HG03064 (cell line): ENCODE measurements around the gene EVC2.
"Not testable (repeated sequence)": the region's sequence is repeated elsewhere in the genome, so short reads cannot be mapped to it uniquely, and the experiment has no call there.

Experiments
- ATAC-seq: cut with Tn5 transposase; IDR thresholded peaks from one replicate; pipeline ENCODE4 v1.9.1; 2021; ENCODE audit warnings: low read depth; ENCODE audit not compliant: unreplicated experiment

EVC2 gene

DNA sequence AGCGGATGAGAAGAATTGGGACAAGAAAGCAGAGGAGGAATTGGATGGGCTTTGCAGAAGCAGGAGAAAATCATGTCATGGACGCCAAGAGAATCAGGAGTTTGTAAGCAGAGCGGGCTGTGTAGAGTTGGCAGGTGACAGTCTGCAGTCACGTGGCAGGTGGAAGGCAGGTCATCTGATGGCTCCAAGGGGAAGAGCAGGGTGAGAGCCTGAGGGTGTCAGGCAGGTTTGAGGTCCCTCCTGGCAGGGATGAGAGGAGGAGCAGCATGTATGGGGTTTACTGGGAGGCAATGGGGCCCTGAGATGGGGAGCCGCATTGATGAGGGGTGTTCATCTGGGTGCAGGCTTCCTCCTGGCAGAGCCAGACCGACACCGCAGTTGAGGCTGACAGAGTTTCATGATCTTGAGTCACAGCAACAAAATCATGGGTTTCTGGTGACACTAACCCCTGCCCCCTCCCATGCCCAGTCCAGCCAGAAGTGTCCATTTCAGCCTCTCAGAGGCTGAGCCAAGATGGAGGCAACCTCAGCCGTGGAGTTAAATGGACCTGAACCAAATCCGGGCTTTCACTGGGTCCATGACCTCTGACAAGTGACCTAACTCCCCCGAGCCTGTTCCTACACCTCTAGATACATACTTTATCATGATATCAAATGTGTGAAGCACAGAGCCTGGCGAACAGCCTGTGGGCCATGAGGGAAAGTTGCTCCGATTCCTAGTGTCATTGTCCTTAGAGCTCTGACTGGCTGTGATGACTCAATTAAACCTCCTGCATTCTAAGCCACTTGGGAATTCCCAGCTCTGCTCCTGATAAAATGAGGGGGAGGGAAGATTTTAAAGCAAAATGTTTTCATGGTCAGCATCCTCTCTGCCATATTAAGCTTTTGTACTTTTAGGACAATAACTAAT, 38.7 kb upstream of the EVC2 start:
- ATAC-seq = no peak

DNA sequence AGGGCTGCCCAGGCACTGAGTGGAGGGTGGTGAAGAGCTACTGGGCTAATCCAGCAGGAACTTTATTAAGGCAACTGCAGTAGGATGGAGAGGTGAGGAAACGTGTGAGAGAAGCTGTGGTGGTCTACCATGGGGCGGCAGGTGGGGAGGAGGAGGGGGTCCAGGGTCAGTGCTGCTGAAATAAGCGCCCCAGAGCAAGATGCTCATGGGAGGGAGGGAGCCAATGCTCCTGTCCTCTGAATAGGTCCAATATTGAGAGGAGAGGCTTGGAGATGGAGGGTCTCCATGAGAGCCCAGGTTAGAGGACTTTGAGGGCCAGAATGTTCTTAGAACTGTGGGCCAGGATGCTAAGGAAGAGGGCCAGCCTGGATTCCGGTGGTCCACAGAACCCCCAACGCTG, 37.9 kb upstream of the EVC2 start:
- no peak for ATAC-seq

DNA sequence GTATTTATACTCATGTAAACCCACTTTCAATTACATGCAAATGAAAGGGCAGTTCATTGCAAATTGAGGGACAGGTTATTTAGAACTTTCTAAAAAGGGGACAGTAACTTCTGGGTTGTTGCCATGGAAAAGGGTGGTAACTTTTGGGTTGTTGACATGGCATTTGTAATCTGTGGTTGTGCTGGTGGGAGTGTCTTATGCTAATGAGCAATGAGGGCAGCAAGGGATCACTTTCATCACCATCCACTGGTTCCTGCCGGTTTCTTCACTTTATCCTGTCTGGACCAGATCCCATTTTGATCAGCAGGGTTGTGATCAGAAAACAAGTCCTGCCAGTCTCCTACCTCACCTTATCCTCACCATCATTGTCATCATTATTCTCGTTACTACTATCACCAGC, 34.6 kb upstream of the EVC2 start:
- ATAC-seq = no peak

DNA sequence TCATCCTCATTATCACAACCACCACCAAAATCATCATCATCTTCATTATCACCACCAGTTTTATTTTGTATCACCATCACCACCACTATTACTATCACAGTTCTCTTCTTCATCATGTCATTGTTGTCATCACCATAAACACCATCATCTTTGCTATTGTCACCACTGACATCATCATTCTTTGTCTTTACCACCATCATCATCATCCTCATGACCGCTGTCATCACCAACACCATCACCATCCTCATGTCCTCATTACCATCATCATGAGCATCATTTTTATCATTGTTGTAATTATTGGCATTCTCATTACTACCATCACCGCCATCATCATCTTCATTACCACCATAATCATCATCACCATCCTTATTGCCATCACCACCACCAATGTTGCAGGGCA, 34.0 kb upstream of the EVC2 start:
- ATAC-seq = no peak

DNA sequence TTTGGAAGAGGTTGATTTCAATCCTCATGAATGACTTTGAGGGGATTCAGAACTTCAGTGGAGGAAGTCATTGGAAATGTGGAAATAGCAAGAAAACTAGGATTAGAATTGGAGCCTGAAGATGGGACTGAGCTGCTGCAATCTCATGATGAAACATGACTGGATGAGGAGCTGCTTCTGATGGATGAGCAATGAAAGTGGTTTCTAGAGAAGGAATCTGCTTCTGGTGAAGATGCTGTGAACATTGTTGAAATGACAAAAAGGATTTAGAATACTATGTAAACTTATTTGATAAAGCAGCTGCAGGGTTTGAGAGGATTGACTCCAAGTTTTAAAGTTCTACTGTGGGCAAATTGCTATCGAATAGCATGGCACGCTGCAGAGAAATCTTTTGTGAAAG, 29.7 kb upstream of the EVC2 start:
- ATAC-seq = no peak

DNA sequence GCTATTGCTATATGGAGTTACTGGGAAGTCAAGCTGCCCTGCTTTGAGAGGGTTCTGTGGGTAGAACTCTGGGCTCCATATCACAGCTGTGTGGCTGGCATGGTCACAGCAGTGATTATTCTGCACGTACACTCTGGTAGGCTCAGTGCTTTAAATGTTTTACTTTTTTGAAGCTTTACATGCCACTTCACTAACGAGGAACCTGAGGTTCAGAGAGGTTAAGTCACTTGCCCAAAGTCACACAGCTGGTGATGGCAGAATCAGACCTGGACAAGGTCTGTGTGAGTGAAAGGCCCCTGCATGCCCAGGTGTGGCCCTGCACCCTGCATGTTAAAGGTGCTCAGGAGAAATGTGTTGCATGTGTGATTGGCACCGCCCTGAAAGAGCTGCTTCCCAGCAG, 27.1 kb upstream of the EVC2 start:
- ATAC-seq = no peak

DNA sequence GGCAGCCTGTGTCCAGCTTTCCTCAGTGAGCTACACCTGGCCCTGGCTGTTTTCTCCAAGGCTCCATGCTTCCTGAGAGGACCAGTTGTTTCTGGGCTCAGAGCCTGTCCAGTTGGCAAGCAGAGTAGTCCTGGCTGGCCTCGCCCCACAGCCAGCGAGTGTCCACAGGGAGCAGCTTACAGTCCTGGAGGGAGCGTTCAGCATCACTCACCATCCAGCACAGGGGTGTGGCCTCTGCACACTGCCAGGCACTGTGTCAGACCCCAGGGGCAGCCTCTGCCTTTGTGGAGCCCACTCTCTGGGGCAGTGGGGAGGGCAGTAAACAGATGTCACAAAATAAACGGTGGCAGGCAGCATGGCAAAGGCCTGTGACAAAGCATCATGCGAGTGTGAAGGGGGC, 26.5 kb upstream of the EVC2 start:
- ATAC-seq = no peak

DNA sequence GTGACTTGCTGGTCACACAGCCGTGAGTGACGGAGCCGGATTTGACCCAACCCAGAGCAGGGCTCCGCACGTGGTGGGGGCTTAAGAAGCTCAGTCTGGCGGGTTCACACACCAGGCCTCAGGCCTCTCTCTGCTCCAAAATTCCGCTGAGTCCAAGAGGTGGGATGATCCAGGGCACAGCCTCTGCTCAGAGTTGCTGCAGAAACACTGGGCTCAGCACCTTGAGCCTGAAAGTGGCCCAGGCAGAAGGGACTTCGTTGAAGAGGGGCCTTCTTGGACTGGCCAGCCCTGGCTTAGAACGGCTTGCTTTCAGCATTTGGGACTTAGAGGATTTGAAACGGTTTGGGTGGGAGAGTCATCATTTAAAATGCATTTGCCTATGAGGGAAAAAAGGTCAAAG, 23.8 kb upstream of the EVC2 start:
- no peak for ATAC-seq

DNA sequence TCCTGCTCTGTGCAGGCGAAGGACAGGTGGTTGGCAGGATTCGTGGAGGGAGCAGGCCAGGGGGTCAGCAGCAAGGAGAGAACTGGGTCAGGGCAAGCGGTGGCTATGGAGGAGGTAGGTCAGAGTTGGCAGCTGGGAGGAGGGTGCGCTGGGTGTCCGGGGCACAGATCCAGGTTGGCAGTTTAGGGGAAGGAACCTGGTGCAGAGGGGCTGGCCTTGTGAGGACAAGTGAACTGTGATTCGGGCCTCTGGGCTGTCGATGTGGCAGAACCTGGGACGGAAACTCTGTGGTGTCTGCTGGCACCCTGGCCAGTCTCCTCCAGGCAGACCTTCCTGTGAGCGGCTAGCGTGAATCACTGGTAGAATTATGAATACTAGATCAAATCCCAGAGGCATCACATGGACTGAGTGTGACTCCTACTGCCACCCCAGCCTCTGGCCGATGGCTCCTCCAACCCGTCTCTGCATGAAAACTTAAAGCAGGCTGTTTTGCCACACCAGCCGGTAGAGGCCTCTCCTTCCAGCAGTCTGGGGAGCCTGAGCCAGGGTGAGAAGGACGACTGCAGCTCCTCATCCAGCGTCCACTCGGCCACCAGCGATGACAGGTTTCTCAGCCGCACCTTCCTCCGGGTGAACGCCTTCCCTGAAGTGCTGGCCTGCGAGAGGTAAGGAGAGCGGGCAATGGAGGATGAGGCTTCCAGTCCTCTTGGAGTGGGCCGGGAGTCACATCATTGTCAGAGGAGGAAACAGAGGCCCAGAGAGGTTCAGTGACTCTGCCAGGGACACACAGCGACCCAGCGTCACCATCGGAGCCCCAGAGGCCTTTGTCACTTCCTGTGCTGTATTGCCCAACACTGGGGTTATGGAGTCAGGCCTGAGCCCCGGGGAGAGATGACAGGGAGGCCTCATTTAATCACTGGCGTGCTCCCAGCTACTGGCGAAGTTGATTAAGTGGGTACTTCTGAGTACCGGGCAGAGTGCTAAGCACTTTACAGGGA, 22.9 kb upstream of the EVC2 start:
- no peak for ATAC-seq

DNA sequence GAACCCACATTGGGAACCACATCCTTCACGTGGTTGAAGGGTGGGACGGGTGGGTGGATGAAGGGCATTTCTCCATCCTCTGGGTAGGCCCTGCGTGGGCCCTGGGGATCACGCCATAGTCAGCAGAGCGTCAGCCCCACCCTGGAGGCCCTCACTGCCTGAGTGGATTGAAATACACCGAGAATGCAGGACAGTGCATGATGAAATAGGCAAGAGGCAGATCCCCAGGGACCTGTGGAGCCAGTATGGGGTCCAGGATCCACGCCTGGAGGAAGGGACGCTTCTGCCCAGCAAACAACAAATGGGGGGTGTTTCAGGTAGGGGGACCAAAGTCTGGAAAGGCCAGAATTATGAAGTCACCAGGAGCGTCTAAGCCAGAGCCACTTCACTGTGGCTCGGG, 22.1 kb upstream of the EVC2 start:
- ATAC-seq = no peak

DNA sequence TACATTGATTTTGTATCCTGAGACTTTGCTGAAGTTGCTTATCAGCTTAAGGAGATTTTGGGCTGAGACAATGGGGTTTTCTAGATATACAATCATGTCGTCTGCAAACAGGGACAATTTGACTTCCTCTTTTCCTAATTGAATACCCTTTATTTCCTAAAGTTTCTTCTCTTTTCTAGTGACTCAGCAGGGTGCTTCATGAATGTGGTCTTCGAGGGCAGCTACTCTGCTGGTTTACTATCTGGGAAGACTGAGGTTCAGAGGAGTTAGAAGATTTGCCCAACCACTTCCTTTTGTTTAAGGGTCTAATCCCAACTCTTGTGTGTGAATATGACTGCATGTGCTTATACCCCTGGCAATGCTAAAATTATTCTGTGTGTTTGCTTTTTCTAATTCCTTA, 20.1 kb upstream of the EVC2 start:
- not testable (repeated sequence) for ATAC-seq

DNA sequence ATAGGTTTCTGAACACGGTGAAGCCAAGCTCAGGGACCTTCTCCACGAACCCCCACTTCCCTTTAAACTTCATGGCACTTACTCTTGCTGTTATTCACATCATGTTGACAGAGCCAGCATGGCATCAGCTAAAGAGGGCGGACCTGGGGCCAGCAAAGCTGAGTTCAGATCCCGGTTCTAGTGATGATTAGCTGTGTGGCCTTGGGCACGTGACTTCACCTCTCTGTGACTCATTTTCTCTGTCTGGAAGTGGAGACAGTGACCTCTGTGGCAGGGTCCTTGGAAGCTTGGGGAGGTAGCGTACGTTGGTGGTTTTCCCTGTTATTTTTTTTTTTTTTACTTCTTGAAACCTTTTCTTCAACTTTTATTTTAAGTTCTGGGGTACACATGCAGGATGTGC, 16.0 kb upstream of the EVC2 start:
- ATAC-seq = no peak

DNA sequence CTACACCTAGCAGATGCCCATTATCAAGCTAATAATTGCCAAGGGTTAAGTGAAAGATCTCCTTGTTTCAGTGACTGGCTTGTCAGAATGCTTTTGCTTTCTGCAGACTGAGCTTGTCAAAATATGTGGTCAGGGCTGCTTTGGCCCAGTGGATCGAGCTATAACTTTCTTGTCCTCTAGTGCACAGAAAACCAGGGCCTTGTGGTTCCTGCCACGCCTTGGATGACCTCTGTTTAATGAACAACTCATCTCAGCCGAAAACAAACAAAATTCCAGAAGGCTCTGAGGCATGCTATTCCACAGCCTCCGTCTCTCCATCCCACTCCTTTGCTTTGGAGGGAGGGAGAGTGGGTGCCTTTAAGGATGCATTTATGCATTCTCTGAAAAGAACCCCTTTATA, 14.0 kb upstream of the EVC2 start:
- ATAC-seq = no peak

DNA sequence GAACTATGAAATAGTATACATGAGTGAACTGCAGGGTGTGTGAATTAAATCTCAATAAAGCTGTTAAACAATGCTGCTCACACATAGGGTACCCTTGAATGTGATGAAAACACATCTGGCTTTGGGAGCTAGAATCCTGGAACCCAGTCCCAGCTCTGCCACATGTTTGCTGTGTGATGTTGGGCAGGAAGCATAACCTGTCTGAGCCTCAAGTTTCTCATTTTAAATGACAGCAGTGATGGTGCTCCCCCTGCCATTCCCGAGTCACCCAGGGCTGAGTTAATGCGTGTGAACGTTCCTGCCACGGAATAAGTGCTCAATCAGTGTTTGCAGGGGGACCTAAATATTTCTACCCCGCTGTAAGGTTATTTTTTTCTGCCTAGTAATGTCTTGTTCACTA, 13.6 kb upstream of the EVC2 start:
- no peak for ATAC-seq

DNA sequence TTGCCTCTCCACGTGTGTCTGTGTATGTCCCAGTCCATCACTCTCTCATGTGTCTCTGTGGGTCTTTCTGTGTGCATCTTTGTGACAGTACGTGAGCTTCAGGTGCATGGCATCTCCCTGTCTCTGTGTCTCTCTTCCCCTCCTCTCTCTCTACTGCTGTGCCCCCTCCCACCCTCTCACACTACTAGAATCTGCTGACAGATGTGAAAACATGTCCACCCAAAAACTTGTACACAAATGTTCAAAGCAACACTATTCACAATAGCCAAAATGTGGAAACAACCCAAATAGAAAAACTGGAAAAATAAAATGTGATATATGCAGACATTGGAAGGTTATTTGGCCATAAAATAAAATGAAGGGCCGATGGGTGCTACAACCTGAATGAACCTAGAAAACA, 12.6 kb upstream of the EVC2 start:
- no peak for ATAC-seq

DNA sequence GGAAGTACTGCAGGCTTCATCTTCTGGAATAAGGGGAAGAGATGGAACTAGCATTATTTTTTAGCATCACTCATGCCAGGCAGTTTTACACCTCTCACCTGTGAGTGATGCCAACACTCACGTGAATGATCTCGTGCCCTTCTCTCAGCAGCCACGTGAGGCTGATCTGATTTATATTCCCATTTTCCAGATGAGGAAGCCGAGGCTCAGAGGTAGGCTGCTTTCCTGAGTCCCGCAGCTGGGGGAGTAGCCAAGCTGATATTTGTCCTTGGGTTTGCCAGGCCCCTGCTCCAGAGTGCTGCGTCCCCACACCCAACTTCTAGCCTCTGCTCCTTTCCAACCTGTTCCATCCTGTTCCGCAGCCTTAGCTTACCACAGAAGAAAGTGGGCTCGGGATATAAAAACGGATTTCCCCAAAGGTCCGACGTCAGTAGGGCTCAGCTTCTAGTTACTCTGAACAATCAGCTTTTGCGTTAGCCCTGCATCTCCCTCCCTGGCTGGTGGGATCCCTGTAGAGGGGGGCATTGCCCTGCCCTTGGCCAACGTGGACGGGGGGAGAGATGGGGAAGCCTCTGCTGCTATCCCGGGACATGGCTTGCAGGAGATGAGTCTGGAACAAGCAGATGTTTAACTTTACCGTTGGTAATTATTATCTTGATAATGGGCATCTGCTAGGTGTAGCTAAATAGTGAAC, 11.9 kb upstream of the EVC2 start:
- no peak for ATAC-seq

DNA sequence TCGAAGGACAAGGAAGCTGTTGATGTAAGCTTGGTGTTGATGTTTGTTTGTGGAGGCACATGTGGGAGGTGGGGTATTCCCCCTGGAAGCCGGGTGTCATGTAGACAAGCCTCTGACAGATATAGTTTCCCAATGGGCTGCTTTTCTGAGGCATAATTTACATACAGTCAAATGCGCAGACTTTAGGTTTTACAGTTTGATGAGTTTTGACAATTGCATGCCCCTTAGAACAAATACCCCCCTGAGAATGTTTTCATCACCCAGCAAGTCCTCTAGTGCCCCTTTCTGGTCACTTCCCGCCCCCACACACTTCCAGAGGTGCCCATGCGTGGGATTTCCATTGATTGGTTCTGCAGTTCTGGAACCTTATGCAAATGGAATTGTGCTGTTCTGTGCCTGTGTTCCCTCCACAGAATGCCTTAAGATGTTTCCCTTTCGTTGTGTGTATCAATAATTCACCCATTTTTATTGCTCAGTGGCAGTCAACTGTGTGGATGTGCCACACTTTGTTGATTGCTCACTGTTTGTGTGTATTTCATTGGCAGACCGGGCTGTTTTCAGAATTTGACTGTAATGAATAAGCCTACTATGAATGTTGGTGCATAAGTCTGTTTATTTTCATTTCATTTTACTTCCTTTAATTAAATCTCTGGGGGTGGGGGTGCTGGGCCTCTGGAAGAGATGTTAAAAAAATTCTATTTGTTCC, 11.1 kb upstream of the EVC2 start:
- no peak for ATAC-seq

DNA sequence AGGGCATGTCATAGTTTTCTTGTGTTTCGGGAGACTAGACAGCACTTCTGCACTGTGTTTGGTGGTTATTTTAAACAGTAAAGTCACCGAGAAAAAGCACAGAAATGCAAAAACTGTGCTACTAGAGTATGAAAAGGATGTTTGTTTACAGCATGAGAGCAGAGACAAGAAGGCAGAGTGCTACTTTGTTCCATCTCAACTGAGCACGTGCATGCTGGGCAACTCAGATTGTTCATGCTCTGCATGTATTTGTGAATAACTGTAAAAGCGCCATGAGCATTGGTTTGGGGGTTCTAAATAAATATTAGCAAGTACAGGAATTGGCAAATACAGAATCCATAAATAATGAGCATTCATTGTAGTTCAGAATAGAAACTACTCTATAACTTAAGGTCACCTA, 10.1 kb upstream of the EVC2 start:
- no peak for ATAC-seq

DNA sequence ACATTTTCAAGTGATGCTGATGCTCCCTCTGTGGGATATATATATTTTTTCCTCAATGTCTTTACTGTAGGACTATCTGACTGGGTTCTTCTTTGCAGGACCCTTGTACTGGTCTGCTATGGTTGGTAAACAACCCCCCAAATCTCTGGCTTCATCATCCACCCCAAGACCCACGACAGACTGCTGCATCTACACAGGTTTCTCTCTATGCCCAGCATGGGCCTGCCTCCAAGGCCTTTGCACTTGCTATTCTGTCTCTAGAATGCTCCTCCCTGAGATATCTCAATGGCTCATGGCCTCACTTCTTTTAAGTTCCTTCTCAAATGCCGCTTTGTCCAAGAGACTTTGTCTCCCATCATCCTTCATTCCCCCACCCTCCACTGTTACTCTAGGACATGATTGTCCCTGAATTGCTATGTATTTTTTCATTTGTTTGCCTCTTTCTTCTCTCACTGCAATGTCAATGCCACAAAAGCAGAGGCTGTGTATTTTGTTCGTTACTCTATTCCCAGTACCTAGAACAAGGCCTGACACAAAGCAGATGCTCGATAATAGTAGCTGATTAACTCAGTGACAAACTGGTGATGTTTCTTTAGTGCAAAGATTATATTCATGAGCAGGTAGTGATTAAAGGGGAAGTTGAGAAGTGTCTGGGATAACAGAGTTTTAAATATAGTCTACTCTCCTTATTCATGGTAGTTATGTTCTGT, 9.2 kb upstream of the EVC2 start:
- ATAC-seq = no peak

DNA sequence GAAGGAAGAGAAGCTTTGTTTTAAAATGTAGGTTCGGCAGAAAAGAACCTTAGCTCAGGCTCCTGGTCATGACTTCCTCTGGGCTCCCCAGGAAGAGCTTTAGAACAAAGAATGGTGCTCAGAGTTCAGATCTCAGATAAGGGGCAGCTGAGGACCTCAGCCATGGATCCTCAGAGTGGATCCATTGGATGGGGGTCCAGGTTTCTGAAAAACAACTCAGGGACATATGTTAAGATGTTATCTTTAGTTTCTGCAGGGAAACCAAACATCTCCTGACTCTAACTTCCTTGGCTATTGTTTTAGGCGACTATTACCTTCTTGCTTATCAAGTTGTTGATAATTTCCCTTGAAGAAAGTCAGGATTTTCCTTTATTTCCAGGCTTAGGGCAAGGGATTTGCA, 8.0 kb upstream of the EVC2 start:
- ATAC-seq = no peak
